Eye (tissue), 1 donor: ENCODE results near the gene XDH.
A peak's percentile ranks its signal among the peaks of the same experiment; 100 is the strongest.

Experiments used
- DNase-seq: peaks from one replicate; pipeline ENCODE4 v3.0.0-alpha.2; 2015

XDH gene

GRCh38 chr2:31401580-31401979, 13.0 kb downstream of the XDH start:
- DNase-seq = peak; percentile 21

GRCh38 chr2:31398881-31399280, 15.7 kb downstream of the XDH start:
- no peak for DNase-seq

GRCh38 chr2:31397094-31397493, 17.4 kb downstream of the XDH start:
- no peak for DNase-seq

GRCh38 chr2:31390324-31390723, 24.2 kb downstream of the XDH start:
- no peak for DNase-seq

GRCh38 chr2:31388736-31389135, 25.8 kb downstream of the XDH start:
- DNase-seq = no peak

- DNase-seq = no peak
These were observed 26.7 kb downstream of the XDH start for GRCh38 chr2:31387850-31388249.

- no peak for DNase-seq
These were observed 27.9 kb downstream of the XDH start for GRCh38 chr2:31386648-31387047.

- DNase-seq = no peak
These were observed 28.4 kb downstream of the XDH start for GRCh38 chr2:31386172-31386571.

GRCh38 chr2:31384771-31385276, 29.7 kb downstream of the XDH start:
- no peak for DNase-seq

- no peak for DNase-seq
These were observed 30.2 kb downstream of the XDH start for GRCh38 chr2:31384351-31384750.

GRCh38 chr2:31383471-31384153, 30.9 kb downstream of the XDH start:
- no peak for DNase-seq

- no peak for DNase-seq
These were observed 32.0 kb downstream of the XDH start for GRCh38 chr2:31382452-31383120.

GRCh38 chr2:31381601-31382000, 32.9 kb downstream of the XDH start:
- no peak for DNase-seq

GRCh38 chr2:31380243-31380642, 34.3 kb downstream of the XDH start:
- no peak for DNase-seq

- no peak for DNase-seq
These were observed 34.8 kb downstream of the XDH start for GRCh38 chr2:31379747-31380146.

- no peak for DNase-seq
These were observed 35.6 kb downstream of the XDH start for GRCh38 chr2:31378791-31379501.

- DNase-seq = no peak
These were observed 36.2 kb downstream of the XDH start for GRCh38 chr2:31378389-31378788.

- no peak for DNase-seq
These were observed 41.4 kb downstream of the XDH start for GRCh38 chr2:31373127-31373526.

- no peak for DNase-seq
These were observed 42.4 kb downstream of the XDH start for GRCh38 chr2:31372097-31372496.

- no peak for DNase-seq
These were observed 42.9 kb downstream of the XDH start for GRCh38 chr2:31371691-31372090.

- DNase-seq = no peak
These were observed 47.8 kb downstream of the XDH start for GRCh38 chr2:31366733-31367132.

GRCh38 chr2:31365834-31366505, 48.6 kb downstream of the XDH start:
- DNase-seq = no peak

GRCh38 chr2:31365348-31365747, 49.2 kb downstream of the XDH start:
- DNase-seq = no peak
